Fibroblast of skin of left biceps (primary cell): ENCODE results near the gene ARID3B.
"Not testable (repeated sequence)": the region's sequence is repeated elsewhere in the genome, so short reads cannot be mapped to it uniquely, and the experiment has no call there.

Experiments used
- DNase-seq, 2 experiments: peaks; one replicate each; pipeline ENCODE4 v3.0.0-alpha.2; 2013; ENCODE audit warnings: low read depth in 2 of 2

ARID3B gene

DNA sequence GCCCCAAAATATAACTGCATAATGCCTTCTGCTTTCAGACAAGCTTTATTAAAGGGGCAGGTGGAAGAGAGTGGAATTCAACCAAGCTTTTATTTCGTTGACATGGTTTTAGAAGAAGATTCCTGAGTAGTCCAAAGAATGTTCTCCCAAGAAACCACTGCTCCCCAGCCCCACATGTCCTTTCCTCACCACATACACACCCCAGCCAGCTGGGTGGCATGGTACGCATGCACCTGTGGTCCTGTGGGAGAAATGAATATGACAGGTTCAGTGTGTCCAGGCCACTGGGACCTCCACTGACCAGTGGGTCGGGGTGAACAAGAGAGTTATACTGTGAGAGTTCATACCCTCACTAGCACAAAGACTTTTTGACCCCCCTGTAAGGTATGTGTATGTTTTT, 30.2 kb downstream of the ARID3B start:
- DNase-seq, result no peak

DNA sequence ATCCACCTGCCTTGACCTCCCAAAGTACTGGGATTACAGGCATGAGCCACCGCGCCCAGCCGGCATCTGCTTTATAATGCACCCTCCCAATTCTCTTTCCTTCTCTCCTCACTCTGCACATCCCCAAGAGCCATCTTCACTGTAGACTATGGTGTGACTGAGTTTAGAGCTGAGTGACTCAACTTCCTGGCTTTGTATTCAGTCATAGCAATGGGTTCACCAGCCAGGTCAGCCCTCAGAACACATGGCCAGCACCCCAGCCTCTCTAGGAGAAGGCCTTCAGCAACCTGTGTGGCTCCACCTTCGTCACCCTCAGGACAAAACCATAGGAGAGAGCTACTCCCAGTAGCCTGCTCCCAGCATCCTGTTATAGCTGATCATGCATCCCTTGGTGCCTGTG, 33.0 kb downstream of the ARID3B start:
- no peak for DNase-seq

DNA sequence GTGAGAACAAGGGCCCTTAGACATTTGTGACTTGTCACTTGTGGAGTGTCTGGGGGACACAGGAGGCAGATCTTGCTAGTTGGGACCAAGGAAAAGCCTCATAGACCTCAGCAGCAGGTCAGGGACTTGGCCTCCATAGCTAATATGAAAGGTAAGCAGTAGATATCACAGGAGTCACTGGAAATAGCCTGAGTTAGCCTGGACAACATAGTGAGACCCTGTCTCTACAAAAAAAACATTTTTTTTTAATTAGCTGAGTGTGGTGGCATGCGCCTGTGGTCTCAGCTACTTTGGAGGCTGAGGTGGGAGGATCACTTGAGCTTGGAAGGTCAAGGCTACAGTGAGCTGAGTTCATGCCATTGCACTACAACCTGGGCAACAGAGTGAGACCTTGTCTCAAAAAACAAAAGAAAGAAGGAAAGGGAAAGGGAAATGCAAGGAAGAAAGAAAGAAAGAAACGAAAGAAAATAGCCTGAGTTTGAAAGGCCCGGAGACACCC, 37.5 kb downstream of the ARID3B start:
- no peak for DNase-seq

DNA sequence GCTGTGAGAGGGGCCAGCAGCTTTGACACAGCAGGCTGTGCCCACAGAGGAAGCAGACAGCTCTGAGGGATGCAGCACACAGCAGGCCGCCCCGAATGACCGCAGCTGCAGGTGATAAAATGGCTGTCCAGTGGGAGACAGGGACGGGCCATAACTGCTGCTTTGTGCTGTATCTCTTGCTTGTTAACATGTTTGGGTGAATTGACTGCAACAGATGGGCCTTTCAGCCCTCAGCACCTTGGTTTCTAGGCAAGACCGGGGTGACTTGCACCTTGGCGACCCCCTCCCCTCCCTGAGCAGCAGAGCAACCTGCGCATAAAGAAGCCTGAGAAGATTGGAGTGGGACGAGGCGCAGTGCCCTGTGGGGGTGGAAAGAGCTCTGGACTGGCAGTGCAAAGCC, 38.0 kb downstream of the ARID3B start:
- no peak for DNase-seq

DNA sequence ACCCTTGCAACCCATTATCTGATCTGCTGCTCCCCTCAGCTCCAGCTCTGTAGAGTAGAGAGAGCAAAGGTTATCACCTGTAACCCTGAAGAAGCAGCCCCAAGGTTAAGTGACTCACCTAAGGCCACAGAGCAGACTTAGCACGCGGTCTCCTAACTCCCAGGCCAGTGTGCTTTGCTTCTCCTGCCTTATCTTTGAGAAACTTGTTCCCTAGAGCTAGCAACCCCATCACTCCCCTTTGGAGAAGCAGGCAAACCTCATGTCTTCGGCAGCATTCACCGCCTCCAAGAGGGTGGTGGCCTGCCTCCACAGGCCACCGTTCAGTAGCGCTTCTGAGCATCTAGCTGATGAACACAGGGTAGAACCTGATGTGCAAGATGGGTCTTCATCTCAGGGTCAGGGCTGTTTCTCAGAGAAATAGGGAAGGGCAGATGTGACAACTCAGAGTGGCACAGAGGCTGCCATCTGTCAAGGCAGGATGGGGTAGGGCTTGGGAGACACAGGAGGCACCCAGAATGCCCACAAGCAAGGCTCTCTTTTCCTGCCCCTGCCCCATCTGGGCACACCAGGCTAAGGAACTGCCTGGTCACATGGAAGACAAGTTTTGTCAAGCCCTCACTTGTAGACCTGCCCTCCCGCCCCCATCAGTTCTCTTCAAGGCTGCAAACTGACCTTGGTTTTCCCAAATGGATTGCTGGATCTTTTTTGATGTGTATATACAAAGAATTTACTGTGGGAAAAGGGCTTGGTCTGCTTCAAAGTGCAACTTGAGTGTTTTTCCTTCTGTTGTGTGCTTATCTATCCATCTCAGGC, 39.7 kb downstream of the ARID3B start:
- no peak for DNase-seq

DNA sequence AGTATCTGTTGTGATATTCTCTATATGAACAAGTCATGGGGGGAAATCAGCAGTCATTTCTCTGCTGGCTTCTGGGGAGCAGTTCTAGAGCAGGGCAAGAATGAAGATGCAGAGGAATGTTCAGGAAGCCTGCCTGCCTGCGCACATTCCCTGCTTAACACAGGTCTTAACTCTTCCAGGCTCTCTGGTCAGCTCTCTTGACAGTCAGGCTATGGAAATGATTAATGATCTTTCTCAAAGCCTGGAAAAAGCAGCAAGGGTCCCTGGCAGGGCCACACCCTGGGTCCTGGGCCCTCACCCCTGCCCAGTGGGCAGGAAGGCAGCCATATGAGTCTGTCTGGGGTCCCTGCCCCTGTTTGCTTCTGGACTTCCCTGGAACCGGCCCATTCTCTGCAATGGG, 43.2 kb downstream of the ARID3B start:
- no peak for DNase-seq

DNA sequence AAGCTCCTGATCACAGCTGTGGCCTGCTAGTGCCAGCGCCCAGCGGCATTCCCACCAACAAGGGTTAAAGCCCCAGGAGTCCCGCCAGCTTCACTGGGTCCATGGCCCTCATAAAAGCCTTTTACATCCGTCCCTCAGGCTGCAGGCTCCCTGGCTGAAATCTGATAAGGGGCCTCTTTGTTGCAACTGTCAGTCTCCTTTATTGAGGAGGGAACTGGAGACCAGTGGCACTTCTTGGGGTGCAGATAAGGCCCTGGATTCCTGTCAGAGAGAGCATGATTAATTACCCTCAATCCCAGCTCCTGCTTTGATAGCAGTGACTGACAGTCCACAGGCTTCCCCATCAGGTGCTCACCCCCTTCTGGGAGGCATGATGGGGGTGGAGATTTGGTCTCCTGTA, 43.8 kb downstream of the ARID3B start:
- no peak for DNase-seq

DNA sequence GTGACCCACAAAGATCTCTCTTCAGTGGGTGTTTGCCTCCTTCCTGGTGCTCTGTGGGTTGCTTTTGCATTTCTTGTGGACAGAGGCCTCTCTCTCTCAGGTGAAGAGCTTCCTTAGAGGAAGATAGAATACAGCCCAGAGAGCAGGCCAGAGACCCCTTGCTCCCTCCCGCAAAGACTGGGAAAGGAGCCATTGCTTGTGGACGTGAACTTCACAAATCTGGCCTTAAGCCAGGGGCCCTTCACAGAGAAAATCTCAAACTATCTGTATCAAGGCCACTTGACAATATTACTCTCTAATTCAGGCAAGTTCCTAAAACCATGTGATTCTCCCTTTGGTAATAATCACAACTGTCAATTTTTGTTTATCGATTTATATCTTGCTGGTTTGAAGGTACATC, 44.2 kb downstream of the ARID3B start:
- no peak for DNase-seq

DNA sequence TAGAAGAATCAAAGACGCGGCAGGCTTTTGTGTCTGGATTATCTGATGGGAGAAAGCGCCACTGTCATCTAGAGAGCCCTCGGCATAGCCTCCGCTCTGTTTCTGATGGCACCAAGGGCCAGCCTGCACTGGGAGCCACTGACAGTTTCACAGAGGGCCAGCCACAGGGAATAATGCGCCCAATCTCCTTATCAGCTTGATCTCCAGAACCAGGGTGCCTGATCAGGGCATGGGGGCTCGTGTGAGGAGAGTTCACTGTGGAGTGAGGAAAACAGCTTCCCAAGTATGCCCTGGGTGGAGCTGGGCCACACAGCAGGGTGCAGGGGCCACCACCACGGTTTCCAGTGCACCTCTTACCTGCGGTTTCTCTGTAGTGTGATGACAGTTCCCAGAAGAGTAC, 44.8 kb downstream of the ARID3B start:
- DNase-seq, result no peak

DNA sequence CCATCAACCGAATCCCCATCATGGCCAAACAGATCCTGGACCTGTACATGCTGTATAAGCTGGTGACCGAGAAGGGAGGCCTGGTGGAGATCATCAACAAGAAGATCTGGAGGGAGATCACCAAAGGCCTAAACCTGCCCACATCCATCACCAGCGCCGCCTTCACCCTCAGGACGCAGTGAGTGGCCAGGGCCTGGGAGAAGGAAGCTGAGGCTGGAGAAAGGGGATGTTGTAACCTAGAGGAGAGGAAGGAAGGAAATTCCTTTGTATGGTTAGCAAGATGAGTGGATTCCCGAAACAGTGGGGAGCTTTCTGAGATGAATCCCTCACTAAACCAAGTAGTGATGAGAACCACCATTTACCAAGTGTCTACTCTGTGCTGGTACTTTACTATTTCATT, 48.8 kb downstream of the ARID3B start:
- DNase-seq, result no peak

DNA sequence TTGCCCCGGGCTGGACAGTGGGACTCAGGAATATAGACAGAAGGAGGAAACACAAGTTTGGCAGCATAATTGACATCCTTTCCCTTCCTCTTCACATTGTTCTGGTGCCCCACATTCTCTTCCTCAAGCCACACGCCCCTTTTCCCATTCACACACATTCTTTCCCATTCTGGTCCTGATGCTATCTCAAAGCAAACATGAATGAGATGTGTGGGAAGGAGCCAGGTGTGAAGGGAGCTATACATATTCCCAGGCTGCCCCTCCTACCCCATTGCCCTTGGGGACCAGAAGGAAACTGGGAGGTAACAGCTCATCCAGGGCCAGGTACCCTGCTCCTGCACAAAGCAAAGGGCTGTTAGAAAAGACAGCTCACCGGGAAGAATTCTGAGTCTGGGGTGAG, 51.2 kb downstream of the ARID3B start:
- no peak for DNase-seq

DNA sequence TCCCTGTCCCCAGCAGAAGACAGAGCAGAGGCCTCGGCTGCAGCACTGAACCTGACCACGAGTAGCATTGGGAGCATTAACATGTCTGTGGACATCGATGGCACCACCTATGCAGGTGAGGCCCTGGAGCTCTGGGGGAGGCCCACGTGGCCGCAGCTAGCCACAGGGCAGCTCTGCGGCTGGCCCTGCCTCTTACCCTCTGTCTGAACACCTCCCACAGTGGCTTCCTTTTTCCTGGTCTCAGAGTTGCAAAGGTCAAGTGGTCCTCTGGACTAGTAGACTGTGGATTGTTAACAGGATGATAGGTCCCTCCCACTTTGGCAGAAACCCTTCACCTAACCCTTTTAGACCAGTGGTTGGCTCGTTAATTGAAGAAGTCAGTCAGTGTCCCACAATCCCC, 52.1 kb downstream of the ARID3B start:
- no peak for DNase-seq

DNA sequence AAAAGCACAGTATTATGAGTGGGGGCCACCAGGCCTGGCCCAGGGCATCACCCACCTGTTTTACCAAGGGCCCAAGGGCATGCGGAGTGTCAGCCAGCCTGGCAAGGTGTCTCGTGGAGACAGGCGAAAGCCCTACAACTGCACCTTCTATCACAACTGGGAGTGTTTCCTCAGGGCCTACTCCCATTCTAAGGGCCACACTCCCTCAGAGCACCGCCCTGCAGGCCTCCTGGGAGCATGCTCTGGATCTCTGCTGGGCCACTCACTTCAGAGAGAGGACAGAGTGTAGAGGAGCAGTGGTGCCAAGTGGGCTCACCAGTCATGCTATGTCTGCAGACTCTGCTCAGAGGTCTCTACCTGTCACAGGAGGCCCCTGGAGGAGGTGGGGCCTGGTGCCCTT, 53.4 kb downstream of the ARID3B start:
- no peak for DNase-seq

DNA sequence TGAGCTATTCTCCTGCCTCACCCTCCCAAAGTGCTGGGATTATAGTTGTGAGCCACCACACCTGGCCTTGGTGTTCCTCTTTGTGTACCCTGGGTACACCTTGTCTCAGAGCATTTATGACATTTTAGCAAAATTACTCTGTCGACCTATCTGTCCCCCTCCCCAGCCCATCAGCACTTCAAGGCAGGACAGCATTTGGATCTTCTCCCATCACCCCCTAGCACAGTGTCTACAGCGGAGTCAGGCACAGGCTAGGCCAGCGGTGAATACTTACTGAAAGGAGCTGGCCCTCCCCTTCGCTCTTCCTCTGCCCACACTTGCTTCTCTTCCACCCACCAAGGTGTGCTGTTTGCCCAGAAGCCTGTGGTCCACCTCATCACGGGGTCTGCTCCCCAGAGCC, 54.3 kb downstream of the ARID3B start:
- no peak for DNase-seq

DNA sequence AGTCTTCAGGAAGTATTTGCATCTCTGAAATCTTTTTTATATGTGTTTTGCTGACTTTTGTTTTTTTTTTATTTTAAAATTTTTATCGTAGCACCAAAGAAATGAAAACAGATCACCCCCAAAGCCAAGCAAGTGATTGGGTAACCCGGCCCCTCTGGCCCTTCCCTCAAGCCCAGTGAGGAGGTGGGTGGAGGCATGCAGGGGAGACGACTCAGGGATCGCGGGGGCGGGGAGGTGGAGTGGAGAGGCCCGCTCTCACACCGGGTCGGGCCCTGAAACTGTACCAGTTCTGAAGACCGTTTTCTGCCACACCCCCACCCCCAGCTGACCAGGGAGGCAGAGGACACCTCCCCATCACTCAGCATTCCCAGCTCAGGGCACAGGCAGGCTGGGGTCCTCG, 55.7 kb downstream of the ARID3B start:
- not testable (repeated sequence) for DNase-seq

DNA sequence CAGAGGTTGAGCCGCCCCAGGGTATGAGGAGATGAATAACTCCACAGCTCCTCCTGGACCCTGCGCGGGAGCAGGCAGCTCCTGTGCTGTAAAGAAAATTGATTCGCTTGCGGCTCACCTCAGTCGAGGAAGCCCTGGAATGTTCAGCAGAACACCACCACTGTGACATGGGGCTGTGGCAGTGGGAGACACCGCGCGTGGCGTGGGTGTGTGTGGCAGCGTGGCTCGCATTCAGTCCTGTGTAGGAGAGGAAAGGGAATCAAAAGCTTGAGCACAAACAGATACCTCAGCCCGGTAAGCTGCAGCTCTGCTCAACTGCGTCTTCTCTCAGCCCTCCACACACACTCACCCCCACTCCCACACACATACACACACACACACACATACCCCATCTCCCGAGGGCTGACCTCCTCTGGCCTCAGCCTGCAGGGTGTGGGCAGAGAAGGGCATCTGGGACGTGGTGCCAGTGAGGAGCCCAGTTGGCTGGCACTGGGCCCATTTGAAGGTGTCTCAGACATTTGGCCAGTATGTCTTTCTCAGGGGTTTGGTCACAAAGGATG, 56.2 kb downstream of the ARID3B start:
- DNase-seq, result not testable (repeated sequence)

DNA sequence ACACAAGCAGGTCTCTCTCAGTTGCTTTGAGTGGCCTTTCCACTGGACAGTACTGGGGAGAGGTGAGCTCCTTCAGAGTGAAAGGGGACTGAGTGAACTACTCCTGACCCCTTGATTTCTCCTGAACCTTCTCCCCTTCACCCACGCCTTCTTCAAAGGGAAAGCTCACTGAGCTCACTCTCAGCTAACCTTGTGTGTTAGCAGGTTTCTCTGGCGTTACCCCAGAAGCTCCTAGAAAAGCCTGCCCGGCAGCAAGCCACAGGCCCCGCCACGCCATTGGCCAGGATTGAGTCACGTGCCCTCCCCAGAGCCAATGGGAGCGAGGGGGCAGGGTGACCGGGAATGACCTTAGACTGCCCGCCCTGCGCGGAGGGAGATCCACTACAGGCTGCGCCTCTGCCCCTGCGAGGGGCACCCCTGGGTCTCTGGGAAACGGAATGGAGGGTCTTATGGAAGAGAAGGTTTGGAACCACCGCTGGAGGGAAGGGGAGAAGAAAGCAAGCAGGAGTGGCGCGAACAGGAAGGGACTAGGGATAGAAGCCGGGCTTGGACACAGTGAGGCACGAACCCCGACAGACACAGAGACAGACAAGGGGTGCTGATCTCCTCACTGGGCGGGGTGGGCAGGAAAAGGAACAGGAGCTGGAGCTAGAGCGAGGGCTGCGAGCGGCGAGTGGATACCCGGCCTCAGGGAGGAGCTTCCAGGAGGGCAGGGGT, 57.3 kb downstream of the ARID3B start:
- peak; percentile 56 to 58 for DNase-seq

DNA sequence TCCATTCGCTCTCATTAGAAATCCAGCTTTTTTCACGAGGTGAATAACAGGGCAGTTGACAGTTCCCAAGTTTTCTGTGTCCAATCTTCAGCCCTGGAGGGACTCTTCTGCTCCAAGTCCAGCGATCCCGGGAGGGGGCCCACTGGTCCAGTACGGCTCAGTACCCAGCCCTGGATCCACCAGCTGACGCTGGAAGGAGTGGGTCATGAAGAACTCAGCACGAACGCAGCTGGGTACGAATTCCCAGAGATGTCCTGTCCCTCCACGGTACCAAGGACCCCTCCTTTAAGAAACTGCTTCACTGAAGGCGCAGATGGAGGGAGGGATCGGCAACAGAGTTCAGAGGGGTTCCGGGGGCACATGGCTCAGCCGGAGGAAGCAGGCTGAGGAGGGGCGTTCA, 58.1 kb downstream of the ARID3B start:
- DNase-seq, result no peak

DNA sequence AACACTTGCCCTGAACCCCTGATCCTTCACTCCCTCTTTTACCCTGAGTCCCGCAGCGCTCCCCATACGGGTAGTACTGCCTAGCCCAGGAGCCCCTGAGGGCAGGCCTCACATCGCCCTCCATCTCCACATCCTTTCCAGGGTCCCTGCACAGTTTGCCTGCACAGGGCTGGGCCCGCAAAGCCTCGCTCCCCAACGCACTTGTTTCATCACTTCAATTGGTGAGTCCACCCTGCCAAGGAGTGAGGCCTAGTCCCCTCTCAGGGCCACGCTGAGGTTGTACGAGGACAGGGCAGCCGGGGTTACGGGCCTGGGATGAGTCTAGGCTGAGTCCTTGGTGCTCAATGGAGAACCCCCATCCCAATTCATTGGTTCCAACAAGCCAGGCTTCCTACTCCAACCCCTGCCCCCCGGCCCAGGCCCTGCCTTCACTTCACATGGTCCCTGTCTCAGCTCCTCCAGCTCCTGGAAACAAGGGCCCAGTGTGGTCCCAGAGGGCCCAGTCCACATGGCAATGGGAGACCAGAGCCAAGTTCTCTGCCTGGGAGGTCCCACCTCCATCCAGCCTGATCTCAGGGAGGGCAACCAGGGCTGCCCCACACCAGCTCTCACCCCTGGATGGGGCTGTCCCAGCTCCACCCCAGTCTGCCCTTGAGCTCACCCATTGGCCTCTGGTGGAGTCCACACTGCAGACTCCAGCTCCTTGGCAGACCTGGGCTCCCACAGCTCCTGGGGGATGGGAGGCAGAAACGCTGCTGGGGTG, 62.2 kb downstream of the ARID3B start:
- DNase-seq, result no peak

DNA sequence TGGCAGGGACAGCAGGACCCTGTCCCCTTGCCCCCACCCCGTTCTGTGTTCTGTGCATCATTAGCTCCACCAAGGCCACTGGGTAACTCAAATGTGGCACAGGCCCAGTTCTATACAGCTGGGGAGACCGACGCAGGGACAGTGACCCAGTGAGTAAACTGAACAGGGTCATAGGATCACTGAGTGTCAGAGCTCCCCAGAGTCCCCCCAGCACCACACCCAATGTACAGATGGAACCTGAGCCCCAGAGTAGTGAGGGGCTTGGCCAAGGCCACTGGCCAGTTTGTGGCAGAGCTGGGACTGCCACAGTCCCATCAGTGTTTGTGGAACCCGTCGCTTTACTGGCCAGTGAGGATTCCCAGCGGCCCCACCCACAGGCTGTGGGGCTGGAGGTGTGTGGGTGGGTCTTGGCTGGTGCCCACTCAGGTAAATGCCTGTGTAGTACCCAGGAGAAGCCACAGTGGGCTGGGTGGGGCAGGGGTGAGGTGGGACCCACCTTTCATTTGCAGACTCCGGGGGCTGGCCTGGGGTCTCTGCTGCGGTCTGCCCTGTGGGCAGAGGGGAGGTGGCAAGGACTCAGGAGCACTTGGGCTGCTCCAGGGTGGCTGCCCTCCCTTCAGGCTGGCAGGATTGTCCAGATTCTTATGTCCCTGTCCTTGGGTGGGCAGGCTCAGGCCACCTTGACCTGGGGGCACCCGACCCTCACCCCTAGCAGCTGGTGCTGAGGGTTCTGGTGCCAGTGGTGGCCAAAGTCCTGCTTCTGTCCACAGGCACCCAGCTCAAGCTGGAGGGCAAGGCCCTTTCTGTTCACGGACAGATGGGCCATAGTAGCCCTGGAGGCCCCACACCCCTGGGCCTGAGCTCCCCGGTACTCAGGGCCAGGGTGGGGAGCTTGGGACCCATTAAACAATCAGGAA, 63.0 kb downstream of the ARID3B start:
- no peak for DNase-seq
